ENCODE results near the gene PLCL1. TPM values are rescaled to one million over a fixed set of nuclear protein-coding genes. Genes with fewer than 3 reads are reported as not detected.

PLCL1 gene
- total and polyA plus RNA-seq, 2 donors (not counting 3 experiments of a cell fraction or from before 2014, with no cell fraction given) = 0.79 to 3.4 TPM

DNA sequence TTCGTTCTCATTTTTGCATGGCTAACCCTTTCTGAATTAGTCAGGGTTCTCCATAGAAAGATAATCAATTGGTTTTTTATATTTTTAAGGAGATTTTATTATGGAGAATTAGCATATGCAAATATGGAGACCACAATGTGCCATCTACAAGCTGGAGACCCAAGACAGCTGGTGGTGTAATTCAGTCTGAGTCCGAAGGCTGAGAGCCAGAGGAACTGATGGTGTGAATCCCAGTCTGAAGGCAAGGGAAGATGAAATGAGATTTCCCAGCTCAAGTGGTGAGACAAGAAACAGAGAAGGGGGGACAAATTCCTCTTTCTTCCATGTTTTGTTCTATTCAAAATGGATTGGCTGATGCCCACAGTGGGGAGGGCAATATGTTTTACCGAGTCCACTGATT is 80.7 kb downstream of the PLCL1 start:
- TF ChIP-seq CTCF (IDR thresholded peaks at IDR 0.05; ENCODE audit: extremely low read depth in 1 of 2, insufficient read depth in 1 of 2, low read depth in 1 of 2, low read length in 2 of 2) (no peak), JUN (IDR thresholded peaks at IDR 0.05; ENCODE audit: borderline replicate concordance, insufficient read depth, insufficient read length, low read depth) (no peak), POLR2A (IDR thresholded peaks at IDR 0.05; ENCODE audit: low read depth, low read length) (no peak), EZH2 (IDR thresholded peaks at IDR 0.05; ENCODE audit: borderline replicate concordance, low read depth, low read length, severe bottlenecking) (no peak), FOS (IDR thresholded peaks at IDR 0.05; ENCODE audit: borderline replicate concordance, insufficient read depth, low read length) (no peak), GATA2 (IDR thresholded peaks at IDR 0.05; ENCODE audit: insufficient read depth, insufficient read length, low read depth, low read length) (no peak)
- TF ChIP-seq, protein P1, sequence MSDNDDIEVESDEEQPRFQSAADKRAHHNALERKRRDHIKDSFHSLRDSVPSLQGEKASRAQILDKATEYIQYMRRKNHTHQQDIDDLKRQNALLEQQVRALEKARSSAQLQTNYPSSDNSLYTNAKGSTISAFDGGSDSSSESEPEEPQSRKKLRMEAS (IDR thresholded peaks at IDR 0.05; ENCODE audit: insufficient read depth, insufficient read length) = no peak
- FAIRE-seq (no peak), DNase-seq (ENCODE audit: low read depth, low spot score) (no peak)
- intact Hi-C loops (cut with micrococcal nuclease) (no loop called here), dilution Hi-C loops (cut with MboI; ENCODE audit: extremely low pct_ligation_motif_present, low sequenced_read_pairs) (no loop called here)
- no peaks in the 10 kb centered on the region for H3K36me3 ChIP-seq (ENCODE audit: control insufficient read depth in 2 of 2, extremely low read depth in 1 of 2, insufficient read depth in 2 of 2, low read length in 2 of 2)
- no peaks in the 10 kb centered on the region for H3K27me3 ChIP-seq (ENCODE audit: control insufficient read depth in 2 of 2, insufficient read depth in 2 of 2, low read length in 2 of 2)
- H3K9me3 ChIP-seq (replicated peaks; ENCODE audit: control insufficient read depth, insufficient read depth, low read length) = no peaks in the 10 kb centered on the region
- BruUV-seq (replicated peaks) = no TSS peak
- no peaks in the 10 kb centered on the region for H3K9me1 ChIP-seq (replicated peaks; ENCODE audit: control insufficient read depth, extremely low read depth, insufficient read depth, low read length)
- POLR2A ChIA-PET = no interaction called here
- H3K9ac ChIP-seq (replicated peaks; ENCODE audit: extremely low read depth, insufficient read depth, low read length) = no peak overlapping the region
- H3K27ac ChIP-seq (ENCODE audit: insufficient read depth, low read depth, low read length) = no peak overlapping the region
- peaks cover 14% of the 10 kb centered on the region for H3K4me1 ChIP-seq (ENCODE audit: control insufficient read depth, extremely low read depth, insufficient read depth, low read length)
- no peaks in the 10 kb centered on the region for H3K79me2 ChIP-seq (ENCODE audit: control insufficient read depth, insufficient read depth, low read length)
- CTCF ChIA-PET = interaction anchor here (1.2 to 1.3 kb wide), 2 partner anchors 9 to 47 kb away, joined by 3 read pairs; no protein-coding TSS in a partner anchor
- H4K20me1 ChIP-seq (replicated peaks; ENCODE audit: control insufficient read depth, extremely low read depth, insufficient read depth, low read length) = no peaks in the 10 kb centered on the region
- H2AFZ ChIP-seq (ENCODE audit: low read depth, low read length) = no peak overlapping the region
- no peak overlapping the region for H3K4me3 ChIP-seq (replicated peaks in 1 of 3; ENCODE audit: insufficient read depth in 1 of 3, low read depth in 1 of 3, low read length in 3 of 3)
- H3K4me2 ChIP-seq (ENCODE audit: insufficient read depth, low read length) = no peak overlapping the region
